HG03097 (cell line): Measurements from ENCODE around the gene ADCY7.

Experiments used
- ATAC-seq: cut with Tn5 transposase; IDR thresholded peaks from one replicate; pipeline ENCODE4 v1.9.1; 2021; ENCODE audit not compliant: unreplicated experiment, low FRiP score

ADCY7 gene

DNA sequence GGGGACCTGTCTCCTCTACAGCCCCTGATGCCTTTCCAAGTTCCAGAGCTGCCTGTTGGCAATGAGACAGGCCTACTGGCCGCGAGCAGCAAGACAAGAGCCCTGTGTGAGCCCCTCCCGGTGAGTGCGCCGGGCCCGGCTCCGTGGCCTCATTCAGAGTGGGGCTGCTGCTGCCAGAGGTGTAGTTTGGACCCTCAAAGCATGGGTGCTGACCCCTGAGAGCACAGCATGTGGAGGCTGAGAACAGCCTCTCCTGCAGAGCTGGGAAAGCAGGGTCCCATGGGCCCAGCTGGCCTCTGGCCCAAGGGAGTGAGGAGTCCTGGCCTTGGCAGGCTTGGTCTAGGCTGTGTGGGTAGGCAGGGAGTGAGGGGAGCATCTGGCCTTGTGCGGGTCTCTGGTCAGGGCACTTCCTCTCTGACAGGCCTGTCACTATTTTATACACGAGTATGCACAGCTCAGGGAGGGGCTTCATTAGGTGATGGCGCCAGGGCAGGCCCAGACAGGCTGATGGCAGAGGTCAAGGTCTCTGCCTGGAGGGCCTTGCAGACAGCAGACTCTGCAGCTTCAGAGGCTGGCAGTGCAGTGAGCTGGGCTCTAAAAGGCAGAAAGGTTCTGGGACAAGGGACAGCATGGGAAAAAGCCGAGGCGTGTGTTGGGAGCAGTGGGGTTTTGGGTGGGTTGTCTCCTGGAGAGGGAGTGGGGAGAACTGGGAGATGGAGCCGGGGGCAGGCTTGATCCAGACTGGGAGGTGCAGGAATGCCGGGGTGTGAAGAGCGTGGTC is 43.4 kb downstream of the ADCY7 start:
- no peak for ATAC-seq

- no peak for ATAC-seq
Measured at GRCh38 chr16:50310308-50311133, 44.2 kb downstream of the ADCY7 start.

DNA sequence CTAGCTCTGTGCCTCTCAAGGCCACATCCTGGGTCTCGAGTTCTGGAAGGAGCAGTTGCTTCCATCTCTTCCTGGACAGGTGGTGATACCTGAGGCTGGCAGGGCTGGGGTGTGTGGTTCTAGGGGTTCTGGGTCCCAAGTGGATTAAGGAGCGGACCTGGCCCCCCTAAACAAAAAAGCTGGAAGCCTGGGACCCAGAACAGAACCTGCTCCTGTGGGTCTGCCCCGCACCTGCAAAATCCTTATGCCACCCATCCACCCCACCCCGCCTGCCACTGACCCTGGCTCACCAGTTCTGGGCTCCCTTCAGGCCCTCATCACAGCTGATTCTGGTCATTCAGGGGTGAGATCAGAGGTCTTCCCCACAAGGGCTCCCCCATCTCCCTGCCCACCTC is 44.8 kb downstream of the ADCY7 start:
- no peak for ATAC-seq

DNA sequence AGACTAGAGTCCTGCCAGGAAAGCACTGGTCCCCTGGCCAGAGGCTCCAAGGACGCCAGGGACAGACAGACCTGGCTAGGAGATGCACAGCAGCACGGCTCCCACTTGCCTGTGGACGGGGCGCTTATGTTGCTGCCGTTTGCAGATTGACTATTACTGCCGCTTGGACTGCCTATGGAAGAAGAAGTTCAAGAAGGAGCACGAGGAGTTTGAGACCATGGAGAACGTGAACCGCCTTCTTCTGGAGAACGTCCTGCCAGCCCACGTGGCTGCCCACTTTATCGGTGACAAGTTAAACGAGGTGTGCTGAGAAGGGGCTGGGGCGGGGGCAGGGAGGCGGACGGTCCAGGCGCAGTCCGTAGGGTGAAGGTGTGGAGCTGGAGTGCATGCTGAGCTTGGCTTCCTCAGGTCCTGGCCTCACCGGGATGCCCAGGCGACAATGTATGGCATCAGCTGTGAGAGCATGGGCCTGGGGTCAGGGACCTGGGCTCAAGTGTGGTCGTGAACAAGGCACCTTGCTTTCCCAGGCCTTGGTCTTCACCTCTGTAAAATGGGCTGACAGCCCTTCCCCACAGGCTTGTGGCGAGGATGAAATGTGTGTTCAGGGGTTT is 45.6 kb downstream of the ADCY7 start:
- no peak for ATAC-seq

DNA sequence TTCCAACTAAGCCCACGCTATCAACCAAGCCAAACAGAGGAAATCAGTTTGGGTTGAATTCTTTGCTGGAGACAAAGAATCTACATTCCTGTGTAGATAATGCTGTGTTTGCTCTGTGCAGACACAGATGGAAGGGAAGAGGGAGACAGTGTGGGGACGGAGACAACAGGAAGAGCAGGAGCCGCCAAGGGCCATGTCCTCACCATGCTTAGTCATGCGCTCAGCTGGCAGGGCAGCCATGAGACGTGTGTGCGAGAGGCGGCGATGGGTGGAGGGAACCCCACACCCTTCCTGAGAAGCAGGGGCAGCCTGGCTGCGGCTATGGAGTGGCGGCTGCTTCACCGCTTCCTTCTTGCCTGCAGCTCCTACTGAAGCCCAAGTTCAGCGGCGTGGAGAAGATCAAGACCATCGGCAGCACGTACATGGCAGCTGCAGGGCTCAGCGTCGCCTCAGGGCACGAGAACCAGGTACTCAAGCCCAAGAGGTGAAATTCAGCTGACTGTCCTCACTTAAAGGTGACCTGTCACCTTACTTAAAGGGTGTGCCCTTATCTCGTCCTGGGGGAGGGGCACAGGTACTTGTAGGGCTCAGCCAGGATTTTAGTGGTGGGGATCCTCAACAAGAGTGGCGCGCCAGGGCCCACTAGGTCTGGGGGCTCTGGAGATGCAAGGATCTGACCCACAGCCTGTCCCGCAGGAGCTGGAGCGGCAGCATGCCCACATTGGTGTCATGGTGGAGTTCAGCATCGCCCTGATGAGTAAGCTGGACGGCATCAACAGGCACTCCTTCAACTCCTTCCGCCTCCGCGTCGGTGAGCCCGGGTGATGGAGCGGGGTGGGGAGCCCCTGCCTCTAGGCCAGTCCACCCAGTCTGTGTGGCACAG is 47.5 kb downstream of the ADCY7 start:
- ATAC-seq: no peak

GRCh38 chr16:50314665-50315064 is 48.3 kb downstream of the ADCY7 start:
- no peak for ATAC-seq

DNA sequence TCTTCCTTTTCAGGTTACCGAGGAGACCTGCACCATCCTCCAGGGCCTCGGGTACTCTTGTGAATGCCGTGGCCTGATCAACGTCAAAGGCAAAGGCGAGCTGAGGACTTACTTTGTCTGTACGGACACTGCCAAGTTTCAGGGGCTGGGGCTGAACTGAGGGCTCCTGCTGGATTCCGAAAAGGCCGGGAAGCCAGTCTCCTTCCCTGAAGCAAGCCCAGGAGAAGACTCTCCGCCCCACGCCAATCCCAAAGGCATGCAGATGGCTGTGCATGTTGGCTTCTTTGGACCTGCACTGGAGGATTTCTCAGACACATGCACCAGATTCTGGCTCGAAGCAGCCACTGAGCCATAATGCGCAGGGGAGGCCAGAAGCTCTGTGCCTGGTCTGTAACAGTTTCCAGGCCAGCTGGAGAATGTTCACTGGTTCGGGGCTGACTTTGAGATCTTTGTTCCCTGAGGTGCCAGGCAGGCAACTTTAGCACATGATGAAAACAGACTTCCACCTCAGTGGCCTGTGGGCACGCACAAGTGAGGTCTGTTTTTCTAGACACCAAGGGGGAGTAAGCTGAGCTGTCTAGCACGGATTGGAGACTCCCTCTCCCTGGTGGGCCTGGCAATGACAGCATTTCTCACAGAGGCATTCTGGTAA is 49.1 kb downstream of the ADCY7 start:
- ATAC-seq: no peak

DNA sequence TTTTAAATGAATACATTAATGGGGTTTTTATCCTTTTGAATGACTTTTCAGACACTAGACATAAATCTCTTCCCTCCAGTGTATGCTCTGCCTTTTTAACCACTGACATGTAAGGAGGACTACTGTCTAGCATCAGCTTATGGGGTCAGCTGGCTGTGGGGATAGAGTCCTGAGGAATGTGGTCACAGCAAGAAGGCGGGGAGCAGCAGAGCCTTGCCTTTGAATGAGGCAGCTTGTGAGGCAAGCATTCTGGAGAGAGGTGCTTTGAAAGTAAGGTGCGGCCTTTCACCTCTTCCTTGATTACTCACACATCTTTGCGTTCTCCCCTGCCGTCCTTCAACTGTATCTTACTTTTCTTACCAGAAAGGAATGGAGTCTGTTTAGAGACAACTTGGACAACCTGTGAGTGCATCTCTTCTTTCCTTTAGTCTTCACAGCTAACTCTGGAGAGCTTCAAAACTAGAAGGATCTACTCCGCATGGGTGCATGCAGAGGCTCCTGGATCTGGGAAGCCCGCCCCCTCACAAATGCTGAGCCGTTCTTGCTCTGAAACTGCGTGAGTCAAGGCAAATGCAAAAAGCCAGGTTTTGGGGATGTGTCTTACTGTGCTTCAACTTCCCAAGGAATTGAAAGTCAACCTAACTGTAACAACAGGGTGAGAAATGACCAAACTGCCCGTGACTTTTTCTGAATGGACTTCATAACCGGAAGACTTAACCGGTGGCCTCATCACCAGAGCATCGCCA is 49.9 kb downstream of the ADCY7 start:
- ATAC-seq: no peak

DNA sequence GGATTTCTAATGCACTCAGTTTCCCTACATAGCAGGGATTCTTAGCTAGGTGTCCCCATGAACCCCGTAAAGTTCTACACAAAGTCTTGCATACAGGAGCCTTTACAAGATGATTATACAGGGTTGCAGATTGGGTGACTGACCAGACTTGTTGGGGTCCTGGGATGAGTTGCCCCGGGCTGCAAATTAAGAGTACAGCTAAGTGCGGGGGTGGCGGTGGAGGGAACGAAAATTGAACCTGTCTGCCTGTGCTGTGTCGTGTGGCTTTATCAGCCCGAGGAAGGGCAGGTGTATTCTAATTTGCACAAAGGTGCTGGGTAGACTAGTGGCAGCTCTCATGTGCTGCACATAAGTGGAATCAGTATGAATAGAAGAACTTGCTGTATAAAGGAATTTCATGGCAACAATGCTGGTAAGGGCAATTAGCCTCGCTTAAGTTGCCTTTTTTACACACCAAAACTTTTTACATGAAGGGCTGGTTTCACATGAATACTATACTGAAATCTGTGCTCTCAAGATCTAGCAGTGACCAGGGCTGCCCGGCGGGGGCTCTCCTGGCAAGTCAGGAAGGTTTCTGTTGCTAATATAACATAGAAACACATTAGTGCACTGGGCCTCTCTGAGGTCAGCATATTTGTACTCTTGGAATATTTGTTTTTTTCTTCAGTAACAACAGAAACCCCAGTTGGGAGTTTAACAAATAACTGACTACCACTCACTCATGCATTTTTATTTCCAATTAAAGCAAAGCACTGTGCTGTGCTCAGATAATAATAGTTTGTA is 50.7 kb downstream of the ADCY7 start:
- no peak for ATAC-seq

GRCh38 chr16:50318796-50319578 is 52.6 kb downstream of the ADCY7 start:
- ATAC-seq: no peak

- no peak for ATAC-seq
Measured at GRCh38 chr16:50320310-50320709, 54.0 kb downstream of the ADCY7 start.

GRCh38 chr16:50322333-50322732 is 56.0 kb downstream of the ADCY7 start:
- ATAC-seq: no peak

- no peak for ATAC-seq
Measured at GRCh38 chr16:50323335-50324011, 57.1 kb downstream of the ADCY7 start.

DNA sequence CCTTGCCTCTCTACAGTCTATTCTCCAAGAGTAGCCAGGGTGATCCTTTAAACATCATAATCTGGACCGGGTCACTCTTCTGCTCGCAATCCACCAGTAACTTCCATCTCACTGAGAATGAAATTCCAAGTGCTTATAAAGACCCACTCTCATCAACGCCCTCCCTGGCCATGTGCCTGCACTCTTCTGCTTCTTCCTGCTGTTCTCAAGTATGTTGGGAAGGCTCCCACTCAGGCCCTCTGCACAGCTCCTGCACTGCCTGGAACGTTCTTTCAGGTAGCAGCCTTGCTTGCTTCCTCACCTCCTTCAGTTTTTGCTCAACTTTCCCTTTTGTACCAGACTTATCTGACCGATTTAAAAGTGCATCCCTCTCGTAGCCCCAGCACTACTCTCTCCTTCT is 58.0 kb downstream of the ADCY7 start:
- ATAC-seq: no peak

DNA sequence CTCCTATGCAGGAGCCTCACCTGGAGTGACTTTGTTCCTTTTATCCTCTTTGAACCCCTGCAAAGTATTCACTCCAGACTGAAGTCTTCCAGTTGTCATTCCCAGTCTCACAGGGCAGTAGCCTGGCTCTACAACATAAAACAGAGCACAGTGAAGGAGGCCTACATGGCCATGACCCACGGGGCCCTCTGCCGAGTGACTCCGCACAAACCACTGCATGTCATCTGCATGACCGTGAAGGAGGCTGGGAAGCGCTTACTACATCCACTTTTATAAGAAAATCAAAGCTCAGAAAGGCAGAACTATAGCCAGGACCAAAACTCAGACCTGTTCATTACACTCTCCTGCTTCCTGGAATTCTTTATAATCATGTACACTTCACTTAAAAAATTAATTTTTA is 59.9 kb downstream of the ADCY7 start:
- ATAC-seq: no peak

- peak; percentile 50 for ATAC-seq
Measured at GRCh38 chr16:50326835-50327465, 60.6 kb downstream of the ADCY7 start.
